ENCODE results near the gene LIG1.

The LIG1 gene

DNA sequence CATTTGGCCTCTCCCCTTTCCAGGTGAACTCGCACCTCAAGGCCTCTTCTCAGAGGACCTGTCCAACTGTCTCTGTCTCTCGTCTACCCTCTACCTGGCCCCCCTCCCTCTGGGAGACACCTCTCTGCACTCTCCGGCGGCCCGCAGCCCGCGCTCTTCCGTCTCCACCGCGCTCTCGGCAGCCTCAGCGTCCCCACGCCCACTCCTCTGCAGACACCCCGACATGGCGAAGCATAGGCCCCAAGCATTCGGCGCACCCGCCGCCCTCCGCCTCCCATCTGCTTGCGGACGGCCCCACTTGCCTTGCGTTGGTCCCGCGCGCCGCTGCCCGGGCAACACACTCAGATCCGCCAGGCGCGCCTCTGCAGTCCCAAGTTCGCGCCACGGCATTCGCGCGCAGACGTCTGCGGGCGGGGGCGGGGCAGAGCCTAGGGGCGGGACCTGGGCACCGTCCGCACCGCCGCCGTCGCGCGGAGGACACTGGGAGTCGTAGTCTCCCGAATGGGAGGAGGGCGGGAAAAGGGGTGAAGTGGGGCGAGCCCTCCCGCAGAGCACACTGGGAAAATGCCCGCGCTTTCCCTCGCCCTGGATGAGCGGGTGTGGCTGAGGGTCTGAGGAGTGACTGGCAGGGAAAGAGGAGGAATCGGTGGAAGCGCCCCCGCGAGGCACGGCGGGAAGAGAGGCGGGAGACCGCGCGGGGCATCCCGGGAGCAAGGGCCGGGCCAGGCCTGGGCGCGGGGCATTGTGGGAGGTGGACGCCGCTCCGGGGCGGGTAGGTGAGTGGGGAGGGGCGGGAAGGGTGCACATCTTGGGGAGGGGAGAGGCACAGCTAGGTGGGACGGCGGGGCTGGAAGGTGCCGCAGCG is at the start of gene LIG1, which contains the start of gene ZSWIM9:
TSS of gene LIG1 (minus strand) at position 406 of the 865 bp plus-strand sequence. CDS start 4,778 bp downstream, outside the sequence.
TSS of gene ZSWIM9 (plus strand) at position 742 of the 865 bp plus-strand sequence. CDS start 1,123 bp downstream, outside the sequence.
- in situ Hi-C loops (cut with HindIII; ENCODE audit: low pct_ligation_motif_present, low pct_unique_long_range_greater_than_20kb, low sequenced_read_pairs) = no loop called here
- peak; percentile 88 for DNase-seq

DNA sequence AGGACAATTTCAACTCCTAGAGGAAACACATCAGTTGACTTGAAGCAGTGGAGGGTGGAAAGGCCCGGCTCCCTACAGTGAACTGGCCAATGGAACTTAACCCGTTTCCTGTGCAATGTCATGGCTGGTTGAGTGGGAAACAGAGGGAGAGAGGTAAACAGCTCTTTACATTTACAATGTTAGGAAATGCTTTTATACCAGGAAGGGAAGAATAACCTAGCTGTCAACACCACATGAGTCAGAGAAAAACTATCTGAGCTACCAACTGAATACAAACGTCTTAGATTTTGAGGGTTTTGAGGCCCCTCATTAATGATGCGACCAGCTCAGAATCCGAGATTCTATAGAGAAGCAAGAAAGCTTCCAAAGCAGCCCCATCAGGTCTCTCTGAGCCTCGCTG is 48.9 kb upstream of the LIG1 start:
- DNase-seq = peak; percentile 5

DNA sequence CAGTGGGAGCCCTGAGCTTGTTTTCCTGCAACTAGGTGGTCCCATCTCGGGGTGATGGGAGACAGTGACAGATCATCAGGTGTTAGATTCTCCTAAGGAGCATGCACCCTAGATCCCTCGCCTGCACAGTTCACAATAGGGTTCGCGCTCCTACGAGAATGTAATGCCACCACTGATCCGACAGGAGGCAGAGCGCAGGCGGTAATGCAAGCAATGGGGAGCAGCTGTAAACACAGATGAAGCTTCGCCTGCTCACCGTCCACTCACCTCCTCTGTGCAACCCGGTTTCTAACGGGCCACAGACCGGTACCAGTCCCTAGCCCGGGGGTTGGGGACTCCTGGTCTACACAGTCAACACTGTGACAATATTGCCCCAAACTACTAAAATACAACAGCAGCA is 46.8 kb upstream of the LIG1 start:
- in situ Hi-C loops (cut with HindIII; ENCODE audit: low pct_ligation_motif_present, low pct_unique_long_range_greater_than_20kb, low sequenced_read_pairs) = no loop called here
- DNase-seq = no peak

More for the DNA sequence above, 48.9 kb upstream of the LIG1 start:
- in situ Hi-C loops (cut with HindIII; ENCODE audit: low pct_ligation_motif_present, low pct_unique_long_range_greater_than_20kb, low sequenced_read_pairs) = no loop called here

DNA sequence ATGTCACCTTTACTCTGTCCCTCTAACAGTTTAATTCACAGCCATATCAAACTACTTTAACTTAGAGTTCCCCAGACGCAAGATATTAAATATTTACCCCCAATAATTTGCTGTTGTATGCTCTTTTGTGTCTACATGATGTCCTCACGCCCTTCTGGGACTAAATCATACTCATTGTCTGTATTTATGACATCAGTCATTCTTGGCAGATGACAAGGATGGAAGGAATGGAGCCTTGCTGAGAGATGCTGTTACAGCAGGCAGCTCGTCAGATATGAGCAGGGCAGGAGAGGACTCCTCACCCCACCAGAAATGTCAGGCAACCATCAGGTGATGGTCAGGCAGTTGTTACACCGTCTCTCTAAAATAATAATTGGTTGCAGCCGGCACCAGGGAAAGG is 43.8 kb upstream of the LIG1 start:
- in situ Hi-C loops (cut with HindIII; ENCODE audit: low pct_ligation_motif_present, low pct_unique_long_range_greater_than_20kb, low sequenced_read_pairs) = no loop called here
- DNase-seq = no peak

DNA sequence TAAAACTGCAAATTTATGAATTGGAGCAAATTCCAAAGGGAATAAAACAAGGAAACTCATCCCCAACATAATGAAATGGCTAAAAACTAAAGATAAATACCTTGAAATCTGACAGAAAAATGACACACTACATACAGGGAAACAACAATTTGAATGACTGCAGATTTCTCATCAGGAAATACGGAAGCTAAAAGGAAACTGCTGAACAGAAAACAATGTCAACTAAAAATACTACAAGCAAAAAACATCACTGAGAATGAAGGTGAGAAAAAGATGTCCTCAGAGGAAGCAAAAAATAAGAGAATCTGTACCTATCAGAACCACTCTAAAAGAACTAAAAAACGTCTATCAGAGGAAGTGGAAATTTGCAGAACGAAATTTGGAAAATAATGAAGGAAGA is 39.9 kb upstream of the LIG1 start:
- no peak for DNase-seq
- in situ Hi-C loops (cut with HindIII; ENCODE audit: low pct_ligation_motif_present, low pct_unique_long_range_greater_than_20kb, low sequenced_read_pairs) = no loop called here

DNA sequence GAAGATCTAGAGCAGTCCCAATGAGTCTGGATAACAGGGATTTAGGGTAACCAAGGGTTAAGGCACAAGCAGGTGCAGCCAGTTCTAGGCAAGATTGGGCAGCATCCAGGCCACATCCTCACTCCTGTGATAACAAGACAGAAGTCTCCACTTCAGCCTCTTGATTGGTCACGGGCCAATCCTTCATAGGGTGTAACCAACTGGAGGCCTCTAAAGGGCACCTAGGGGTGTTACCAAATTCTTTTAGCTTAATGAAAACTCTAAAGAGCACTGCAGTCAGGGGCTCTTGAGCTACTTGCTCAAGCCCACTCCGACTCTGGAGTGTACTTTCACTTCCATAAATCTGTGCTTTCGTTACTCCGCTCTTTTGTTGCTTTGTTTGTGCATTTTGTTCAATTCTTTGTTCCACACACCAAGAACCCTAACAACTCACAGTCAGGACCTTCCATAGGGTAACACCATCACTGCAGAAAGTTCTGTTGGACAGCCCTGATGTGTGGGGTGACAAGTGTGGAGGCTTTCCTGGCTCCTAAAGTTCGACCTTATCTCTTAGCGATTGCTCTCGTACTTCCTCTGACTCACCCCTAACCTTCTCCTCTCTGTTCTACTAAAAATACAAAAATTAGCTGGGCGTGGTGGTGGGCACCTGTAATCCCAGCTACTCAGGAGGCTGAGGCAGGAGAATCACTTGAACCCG is 36.4 kb upstream of the LIG1 start:
- in situ Hi-C loops (cut with HindIII; ENCODE audit: low pct_ligation_motif_present, low pct_unique_long_range_greater_than_20kb, low sequenced_read_pairs) = no loop called here
- no peak for DNase-seq

DNA sequence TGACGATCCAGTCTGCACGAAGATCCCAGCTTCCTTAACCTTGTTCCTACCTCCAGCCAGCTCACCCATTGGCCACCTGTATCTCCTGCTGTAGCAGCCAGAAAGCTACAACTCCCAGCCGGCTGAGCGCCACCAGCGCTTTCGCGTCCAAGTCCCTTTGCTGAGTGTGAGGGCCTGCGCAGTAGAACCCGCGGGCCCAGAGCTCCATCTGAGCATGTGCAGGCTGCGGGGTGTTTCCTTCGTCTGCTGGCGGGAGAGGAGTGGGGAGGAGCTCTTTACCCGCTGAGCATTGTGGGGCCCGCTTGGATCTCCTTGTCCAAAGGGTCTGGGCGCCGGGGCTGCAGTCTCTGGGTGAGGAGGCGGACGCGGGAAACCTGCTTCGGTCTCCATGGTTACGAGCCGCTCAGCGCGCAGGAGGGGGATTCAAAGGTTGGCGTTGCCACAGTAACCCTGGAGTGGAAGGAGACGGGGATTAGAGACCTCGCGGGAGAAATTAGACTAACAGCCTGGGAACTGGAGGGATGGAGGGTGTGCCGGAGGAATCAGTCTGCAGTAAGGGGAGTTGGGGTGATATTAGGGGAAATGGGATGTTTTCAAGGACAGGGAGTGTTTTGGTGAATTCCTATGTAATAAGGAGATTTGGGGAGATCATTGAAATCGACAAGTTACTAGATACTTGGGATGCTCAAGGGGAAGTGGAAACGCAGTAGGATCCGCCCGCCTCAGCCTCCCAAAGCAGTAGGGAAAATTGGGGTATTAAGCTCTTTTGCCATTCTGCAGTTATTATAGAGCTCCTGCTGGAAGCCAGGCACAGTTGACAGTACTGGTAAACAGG is 33.9 kb upstream of the LIG1 start:
- in situ Hi-C loops (cut with HindIII; ENCODE audit: low pct_ligation_motif_present, low pct_unique_long_range_greater_than_20kb, low sequenced_read_pairs) = no loop called here
- peak; percentile 96 for DNase-seq

DNA sequence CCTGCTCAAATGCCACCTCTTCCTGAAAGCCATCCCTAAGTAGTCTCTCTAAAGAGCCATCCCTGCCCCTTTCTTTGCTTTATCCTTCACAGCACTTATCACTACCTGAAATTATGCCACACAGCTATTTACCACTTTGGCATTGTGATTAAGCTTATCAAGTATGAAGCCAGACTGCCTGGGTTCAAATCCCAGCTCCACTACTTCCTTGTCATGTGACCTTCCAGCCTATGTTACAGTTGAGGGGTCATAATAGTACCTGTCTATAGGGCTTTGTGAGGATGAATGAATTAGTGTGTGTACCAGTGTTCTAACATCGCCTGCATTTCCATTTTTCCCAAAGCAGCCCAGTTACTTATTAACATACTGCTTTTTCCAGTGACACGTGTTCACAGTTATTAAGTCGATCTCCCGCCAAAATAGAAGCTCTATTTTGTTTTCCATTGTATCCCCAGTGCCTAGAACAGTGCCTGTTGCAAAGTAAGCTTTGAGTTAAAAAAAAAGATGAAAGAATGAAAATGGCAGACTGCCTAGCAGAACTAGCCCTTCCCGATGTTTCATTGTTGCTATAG is 33.2 kb upstream of the LIG1 start:
- in situ Hi-C loops (cut with HindIII; ENCODE audit: low pct_ligation_motif_present, low pct_unique_long_range_greater_than_20kb, low sequenced_read_pairs) = no loop called here
- no peak for DNase-seq

DNA sequence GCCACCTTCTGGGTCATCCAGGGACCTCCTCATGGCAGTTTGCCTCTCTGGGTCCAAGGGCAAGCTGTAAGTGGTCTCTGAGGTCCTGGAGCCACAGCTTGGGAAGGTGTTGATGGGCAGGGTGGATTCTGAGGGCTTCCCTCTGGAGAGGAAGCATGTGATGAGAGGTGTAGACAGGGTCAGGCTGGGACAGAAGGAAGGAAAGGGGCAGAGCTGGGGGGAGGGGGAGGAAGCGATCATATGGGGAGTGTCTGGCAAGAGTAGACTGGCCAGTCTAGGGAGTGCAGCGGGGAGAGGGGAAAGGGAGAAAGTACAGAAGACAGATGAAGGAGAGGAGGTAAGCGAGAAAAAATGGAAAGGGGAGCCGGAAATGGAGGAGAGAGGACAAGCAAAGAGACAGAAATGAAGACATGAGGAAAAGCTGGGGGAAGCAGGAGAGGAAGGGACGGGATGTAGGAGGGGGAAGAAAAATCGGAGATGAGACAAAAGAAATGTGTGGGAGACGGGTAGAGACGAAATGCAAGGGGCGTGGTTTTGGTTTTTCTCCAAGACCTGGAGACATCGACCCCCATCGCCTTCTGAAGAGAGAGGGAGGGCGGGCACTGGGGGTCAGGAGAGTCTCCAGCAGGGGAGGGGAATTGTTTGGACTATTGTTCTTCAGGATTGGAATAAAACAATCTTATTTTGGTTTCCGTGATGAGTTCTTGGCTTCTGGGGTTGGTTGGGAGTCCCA is 27.0 kb upstream of the LIG1 start:
- in situ Hi-C loops (cut with HindIII; ENCODE audit: low pct_ligation_motif_present, low pct_unique_long_range_greater_than_20kb, low sequenced_read_pairs) = no loop called here
- DNase-seq = no peak

DNA sequence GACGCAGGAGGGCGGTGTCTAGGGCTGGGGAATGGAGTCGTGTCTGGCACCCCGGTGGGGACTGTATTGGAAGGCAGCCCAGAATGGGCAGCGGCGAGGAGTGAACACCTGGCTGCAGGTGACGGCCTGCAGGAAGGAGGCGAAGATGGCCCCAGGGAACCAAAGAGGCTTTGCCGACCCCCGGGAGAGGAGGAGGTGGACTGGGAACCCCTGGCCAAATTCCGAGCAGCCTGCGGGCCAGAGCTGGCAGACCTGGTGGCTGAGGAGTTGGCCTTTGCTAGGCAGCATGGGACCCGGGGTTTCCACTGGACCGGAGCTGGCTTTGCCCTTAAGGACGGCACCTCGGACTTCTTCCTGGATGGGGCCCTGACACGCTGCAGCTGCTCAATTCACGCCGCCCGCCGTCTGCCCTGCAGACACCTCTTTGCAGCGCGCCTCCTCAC is 26.2 kb upstream of the LIG1 start:
- in situ Hi-C loops (cut with HindIII; ENCODE audit: low pct_ligation_motif_present, low pct_unique_long_range_greater_than_20kb, low sequenced_read_pairs) = no loop called here
- no peak for DNase-seq

DNA sequence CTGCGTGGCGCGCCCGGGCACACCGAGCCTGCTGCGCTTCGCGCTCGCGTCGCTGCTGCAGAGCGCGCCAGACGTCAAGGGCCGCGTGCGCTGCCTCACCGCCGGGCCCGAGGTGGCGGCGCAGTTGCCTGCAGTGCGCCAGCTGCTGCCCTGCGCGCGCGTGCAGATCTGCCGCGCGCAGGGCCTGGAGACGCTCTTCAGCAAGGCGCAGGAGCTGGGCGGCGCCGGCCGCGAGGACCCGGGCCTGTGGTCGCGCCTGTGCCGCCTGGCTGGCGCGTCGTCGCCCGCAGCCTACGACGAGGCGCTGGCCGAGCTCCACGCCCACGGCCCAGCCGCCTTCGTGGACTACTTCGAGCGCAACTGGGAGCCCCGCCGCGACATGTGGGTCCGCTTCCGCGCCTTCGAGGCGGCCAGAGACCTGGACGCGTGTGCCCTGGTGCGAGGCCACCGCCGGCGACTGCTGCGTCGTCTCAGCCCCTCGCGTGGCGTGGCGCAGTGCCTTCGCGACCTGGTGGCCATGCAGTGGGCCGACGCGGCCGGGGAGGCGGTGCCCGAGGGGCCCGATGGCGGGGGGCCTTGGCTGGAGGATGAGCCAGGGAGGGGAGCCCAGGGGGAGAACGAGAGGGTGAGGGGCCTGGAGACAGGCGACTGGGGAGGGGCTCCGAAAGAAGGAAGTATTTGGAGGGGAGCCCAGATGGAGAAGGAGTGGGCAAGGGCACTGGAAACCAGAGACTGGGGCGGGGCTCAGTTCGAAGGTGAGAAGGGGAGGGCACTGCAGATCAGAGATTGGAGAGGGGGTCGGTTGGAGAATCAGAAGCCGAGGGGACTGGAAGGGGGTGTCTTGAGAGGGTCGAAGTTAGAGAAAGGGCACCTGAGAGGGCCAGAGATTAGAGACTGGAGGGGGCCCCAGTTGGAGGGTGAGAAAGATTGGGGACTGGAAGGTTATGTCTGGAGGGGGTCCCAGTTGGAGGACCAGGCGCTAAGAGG is 25.0 kb upstream of the LIG1 start:
- in situ Hi-C loops (cut with HindIII; ENCODE audit: low pct_ligation_motif_present, low pct_unique_long_range_greater_than_20kb, low sequenced_read_pairs) = no loop called here
- DNase-seq = no peak

DNA sequence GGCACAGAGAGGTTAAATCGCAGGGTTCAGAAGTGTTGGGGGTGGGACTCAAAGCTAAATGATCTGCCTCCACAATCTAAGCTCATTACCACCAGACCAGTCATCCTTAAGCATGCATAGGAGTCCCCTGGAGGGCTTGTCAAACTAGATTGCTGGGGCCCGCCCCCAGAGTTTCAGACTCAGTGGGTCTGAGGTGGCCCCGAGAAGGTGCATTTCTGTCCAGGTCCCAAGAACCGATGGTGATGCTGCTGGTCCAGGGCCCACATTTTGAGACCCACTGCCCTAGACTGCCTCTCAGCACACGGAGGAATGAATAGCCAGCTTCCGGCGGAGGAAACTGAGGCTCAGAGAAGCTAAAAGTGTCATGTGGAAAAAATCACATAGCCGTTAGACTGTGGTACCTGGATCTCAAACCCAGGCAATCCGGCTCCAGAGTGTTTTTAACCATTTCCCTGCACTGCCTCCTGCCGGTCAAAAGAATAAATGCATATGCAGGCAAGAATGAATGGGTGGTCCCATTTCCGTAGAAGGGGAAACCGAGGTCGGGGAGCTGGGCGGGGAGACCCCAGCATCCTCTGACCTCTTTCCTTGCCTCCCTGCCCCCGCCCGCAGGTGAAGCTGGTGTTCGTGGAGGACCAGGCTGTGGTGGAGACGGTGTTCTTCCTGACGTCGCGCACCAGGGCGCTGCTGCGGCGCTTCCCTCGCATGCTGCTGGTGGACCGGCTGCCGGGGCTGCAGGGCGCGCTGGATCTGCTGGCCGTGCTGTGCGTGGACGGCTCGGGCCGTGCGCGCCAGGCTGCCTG is 24.1 kb upstream of the LIG1 start:
- in situ Hi-C loops (cut with HindIII; ENCODE audit: low pct_ligation_motif_present, low pct_unique_long_range_greater_than_20kb, low sequenced_read_pairs) = no loop called here
- no peak for DNase-seq

DNA sequence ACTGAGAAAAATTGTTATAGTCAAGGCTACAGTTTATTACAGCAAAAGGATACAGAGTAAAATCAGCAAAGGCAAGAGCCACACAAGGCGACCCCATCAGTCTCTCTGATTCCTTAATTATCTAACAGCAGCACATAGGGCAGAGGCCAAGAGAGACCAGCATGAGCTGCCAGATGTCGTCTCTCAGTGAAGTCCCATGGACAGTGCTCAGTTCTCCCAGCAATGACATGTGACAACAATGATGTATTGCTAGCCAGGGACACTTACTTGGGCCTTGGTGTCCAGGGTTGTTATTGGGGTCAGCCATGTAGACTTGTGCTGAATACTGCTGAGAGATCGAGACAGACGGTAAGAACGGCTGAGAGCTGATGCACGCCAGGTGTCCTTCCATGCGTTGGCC is 22.6 kb upstream of the LIG1 start:
- no peak for DNase-seq
- in situ Hi-C loops (cut with HindIII; ENCODE audit: low pct_ligation_motif_present, low pct_unique_long_range_greater_than_20kb, low sequenced_read_pairs) = no loop called here

DNA sequence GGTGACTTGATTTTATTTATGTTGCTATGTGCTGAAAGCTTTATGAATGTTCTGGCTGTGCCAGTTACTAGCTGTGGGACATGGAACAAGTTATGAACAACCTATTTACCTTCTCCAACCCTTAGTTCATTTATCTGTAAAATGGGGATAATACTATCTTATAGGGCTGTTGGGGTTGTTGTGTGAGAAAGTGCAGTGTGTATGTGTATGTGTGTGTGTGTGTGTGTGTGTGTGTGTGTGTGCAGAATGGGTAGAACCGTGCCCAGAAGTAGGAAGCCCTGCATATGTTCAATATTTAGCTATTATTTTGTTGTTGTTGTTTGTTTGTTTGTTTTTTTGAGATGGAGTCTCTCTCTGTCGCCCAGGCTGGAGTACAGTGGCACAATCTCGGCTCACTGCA is 20.7 kb upstream of the LIG1 start:
- in situ Hi-C loops (cut with HindIII; ENCODE audit: low pct_ligation_motif_present, low pct_unique_long_range_greater_than_20kb, low sequenced_read_pairs) = no loop called here
- no peak for DNase-seq

DNA sequence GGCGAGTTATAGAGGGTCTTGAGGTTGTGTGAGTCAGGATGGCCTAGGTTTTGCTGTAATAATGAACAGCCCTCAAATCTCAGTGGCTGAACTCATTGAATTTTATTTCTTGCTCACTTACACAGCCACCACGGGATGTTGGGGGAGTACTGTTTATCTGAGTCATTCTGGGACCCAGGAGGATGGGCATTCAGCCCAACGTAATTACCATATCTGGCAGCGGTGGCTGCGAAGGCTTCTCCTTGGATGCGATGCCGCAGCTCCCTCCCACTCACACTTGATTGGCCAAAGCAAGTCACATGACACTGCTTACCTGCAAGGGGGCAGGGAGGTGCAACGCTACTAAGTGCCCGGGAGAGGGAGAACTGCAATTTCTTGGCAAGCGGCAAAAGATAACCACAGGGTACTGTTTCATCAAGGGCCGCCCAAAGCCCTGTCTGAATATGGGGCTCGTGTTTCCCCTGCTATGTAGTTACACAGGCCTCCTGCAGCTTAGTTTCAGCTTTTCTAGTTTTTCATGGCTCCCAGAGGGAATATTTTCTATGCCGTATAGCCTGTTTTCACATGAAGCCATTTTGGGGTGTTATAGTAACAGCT is 20.2 kb upstream of the LIG1 start:
- DNase-seq = peak; percentile 35
- in situ Hi-C loops (cut with HindIII; ENCODE audit: low pct_ligation_motif_present, low pct_unique_long_range_greater_than_20kb, low sequenced_read_pairs) = no loop called here

DNA sequence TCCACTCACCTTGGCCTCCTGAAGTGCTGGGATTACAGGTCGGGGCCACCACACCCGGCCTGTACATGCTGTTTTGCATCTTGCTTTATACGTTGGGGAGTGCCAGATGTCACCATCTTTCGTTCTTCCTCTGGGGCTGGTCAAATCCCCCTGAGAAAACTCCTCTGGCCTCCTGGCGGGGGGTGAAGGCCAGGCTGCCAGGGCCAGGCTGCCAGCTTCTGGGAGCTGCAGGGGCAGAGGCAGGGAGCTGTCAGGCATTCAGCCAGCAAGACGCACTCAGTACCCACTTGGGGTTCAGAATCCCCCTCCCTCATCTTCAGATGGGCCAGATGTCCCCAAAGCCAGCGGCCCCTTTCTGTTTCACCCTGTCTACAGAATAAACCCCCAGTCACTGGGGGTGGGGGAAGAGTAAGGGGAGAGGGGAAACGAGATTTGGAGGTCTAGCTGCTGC is 16.4 kb upstream of the LIG1 start:
- in situ Hi-C loops (cut with HindIII; ENCODE audit: low pct_ligation_motif_present, low pct_unique_long_range_greater_than_20kb, low sequenced_read_pairs) = no loop called here
- DNase-seq = no peak

All from ACHN (cell line).